Panc1 (cell line): Measurements from ENCODE around the gene KRT13.

Source experiments
- POLR2AphosphoS5 ChIP-seq: IDR thresholded peaks from 2 replicates; pipeline ENCODE4 v1.6.1; 2012; ENCODE audit warnings: mild to moderate bottlenecking, low read depth, low read length, moderate library complexity
- SIN3A ChIP-seq: IDR thresholded peaks from 2 replicates; pipeline ENCODE4 v1.6.1; 2012; ENCODE audit warnings: low read depth, mild to moderate bottlenecking, low read length, moderate library complexity, borderline replicate concordance; ENCODE audit not compliant: insufficient read depth
- TCF7L2 ChIP-seq: IDR thresholded peaks from 2 replicates; pipeline ENCODE4 v1.6.1; 2011; ENCODE audit warnings: mild to moderate bottlenecking, low read depth, low read length, inconsistent platforms
- TF ChIP-seq, protein P1 (sequence below): fragments of 450-650 bp; IDR thresholded peaks from 2 replicates; pipeline ENCODE4 v1.5.1; 2017; ENCODE audit warnings: mild to moderate bottlenecking
- TF ChIP-seq, protein P2 (sequence below), 2 experiments: IDR thresholded peaks; 2 replicates each; pipeline ENCODE4 v1.6.1; 2011 to 2012; ENCODE audit warnings: low read depth in 2 of 2, control low read depth in 1 of 2, low read length in 1 of 2, mild to moderate bottlenecking in 1 of 2, moderate library complexity in 1 of 2; ENCODE audit not compliant: insufficient read depth in 1 of 2

- TF ChIP-seq, protein P1, sequence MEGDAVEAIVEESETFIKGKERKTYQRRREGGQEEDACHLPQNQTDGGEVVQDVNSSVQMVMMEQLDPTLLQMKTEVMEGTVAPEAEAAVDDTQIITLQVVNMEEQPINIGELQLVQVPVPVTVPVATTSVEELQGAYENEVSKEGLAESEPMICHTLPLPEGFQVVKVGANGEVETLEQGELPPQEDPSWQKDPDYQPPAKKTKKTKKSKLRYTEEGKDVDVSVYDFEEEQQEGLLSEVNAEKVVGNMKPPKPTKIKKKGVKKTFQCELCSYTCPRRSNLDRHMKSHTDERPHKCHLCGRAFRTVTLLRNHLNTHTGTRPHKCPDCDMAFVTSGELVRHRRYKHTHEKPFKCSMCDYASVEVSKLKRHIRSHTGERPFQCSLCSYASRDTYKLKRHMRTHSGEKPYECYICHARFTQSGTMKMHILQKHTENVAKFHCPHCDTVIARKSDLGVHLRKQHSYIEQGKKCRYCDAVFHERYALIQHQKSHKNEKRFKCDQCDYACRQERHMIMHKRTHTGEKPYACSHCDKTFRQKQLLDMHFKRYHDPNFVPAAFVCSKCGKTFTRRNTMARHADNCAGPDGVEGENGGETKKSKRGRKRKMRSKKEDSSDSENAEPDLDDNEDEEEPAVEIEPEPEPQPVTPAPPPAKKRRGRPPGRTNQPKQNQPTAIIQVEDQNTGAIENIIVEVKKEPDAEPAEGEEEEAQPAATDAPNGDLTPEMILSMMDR, result no peak
- TF ChIP-seq, protein P2, sequence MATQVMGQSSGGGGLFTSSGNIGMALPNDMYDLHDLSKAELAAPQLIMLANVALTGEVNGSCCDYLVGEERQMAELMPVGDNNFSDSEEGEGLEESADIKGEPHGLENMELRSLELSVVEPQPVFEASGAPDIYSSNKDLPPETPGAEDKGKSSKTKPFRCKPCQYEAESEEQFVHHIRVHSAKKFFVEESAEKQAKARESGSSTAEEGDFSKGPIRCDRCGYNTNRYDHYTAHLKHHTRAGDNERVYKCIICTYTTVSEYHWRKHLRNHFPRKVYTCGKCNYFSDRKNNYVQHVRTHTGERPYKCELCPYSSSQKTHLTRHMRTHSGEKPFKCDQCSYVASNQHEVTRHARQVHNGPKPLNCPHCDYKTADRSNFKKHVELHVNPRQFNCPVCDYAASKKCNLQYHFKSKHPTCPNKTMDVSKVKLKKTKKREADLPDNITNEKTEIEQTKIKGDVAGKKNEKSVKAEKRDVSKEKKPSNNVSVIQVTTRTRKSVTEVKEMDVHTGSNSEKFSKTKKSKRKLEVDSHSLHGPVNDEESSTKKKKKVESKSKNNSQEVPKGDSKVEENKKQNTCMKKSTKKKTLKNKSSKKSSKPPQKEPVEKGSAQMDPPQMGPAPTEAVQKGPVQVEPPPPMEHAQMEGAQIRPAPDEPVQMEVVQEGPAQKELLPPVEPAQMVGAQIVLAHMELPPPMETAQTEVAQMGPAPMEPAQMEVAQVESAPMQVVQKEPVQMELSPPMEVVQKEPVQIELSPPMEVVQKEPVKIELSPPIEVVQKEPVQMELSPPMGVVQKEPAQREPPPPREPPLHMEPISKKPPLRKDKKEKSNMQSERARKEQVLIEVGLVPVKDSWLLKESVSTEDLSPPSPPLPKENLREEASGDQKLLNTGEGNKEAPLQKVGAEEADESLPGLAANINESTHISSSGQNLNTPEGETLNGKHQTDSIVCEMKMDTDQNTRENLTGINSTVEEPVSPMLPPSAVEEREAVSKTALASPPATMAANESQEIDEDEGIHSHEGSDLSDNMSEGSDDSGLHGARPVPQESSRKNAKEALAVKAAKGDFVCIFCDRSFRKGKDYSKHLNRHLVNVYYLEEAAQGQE (IDR thresholded peaks at IDR 0.05; ENCODE audit: insufficient read depth in 1 of 2, low read depth in 2 of 2, low read length in 1 of 2), result no peak
- TF ChIP-seq TCF7L2 (no peak), POLR2AphosphoS5 (no peak), SIN3A (no peak)
These were observed 48.7 kb upstream of the KRT13 start for GRCh38 chr17:41553987-41554680.
